SK-N-SH treated with all-trans-retinoic acid at 6 μM for 48 hours (cell line): ENCODE data around the gene FFAR3.
"Not testable (repeated sequence)": the region's sequence is repeated elsewhere in the genome, so short reads cannot be mapped to it uniquely, and the experiment has no call there.

Experiments
- ATAC-seq: fragments of 200-7000 bp; cut with Tn5 transposase; 3 replicates; pipeline ENCODE4 v1.9.1; 2020; ENCODE audit warnings: mild to moderate bottlenecking, moderate library complexity
- ARNTL ChIP-seq: fragments of 450-650 bp; formaldehyde crosslinking; IDR thresholded peaks from 2 replicates; pipeline ENCODE4 v1.5.0; 2020; ENCODE audit warnings: low read depth, mild to moderate bottlenecking, moderate library complexity, borderline replicate concordance
- BACH2 ChIP-seq: fragments of 250-450 bp; sonication (Bioruptor Pico); IDR thresholded peaks from 2 replicates; pipeline ENCODE4 v1.9.0; 2021; ENCODE audit warnings: mild to moderate bottlenecking, borderline replicate concordance
- CSDC2 ChIP-seq: fragments of 250-450 bp; sonication (Bioruptor Pico); IDR thresholded peaks from 2 replicates; pipeline ENCODE4 v1.5.0; 2020; ENCODE audit warnings: mild to moderate bottlenecking, moderate library complexity
- ESRRG ChIP-seq: fragments of 250-450 bp; sonication (Bioruptor Pico); IDR thresholded peaks from 2 replicates; pipeline ENCODE4 v1.6.1; 2021; ENCODE audit warnings: mild to moderate bottlenecking
- GLIS3 ChIP-seq: fragments of 250-450 bp; sonication (Bioruptor Pico); IDR thresholded peaks from 2 replicates; pipeline ENCODE4 v1.5.0; 2020; ENCODE audit warnings: mild to moderate bottlenecking, moderate library complexity
- ISL1 ChIP-seq: fragments of 250-450 bp; sonication (Bioruptor Pico); IDR thresholded peaks from 2 replicates; pipeline ENCODE4 v2.1.2; 2022; ENCODE audit warnings: mild to moderate bottlenecking, moderate library complexity
- OSR1 ChIP-seq: fragments of 250-450 bp; sonication (Bioruptor Pico); IDR thresholded peaks from 2 replicates; pipeline ENCODE4 v1.8.0; 2022; ENCODE audit warnings: moderate library complexity, mild to moderate bottlenecking, inconsistent platforms
- PPARA ChIP-seq: fragments of 250-450 bp; sonication (Bioruptor Pico); IDR thresholded peaks from 2 replicates; pipeline ENCODE4 v1.5.0; 2020; ENCODE audit warnings: mild to moderate bottlenecking, borderline replicate concordance
- SNAI2 ChIP-seq: fragments of 250-450 bp; sonication (Bioruptor Pico); IDR thresholded peaks from 2 replicates; pipeline ENCODE4 v1.5.0; 2020; ENCODE audit warnings: mild to moderate bottlenecking, moderate library complexity
- TCF4 ChIP-seq: fragments of 250-450 bp; sonication (Bioruptor Pico); IDR thresholded peaks from 2 replicates; pipeline ENCODE4 v1.8.0; 2021; ENCODE audit warnings: mild to moderate bottlenecking, moderate library complexity, borderline replicate concordance
- TOX ChIP-seq: fragments of 250-450 bp; sonication (Bioruptor Pico); IDR thresholded peaks from 2 replicates; pipeline ENCODE4 v1.8.0; 2021; ENCODE audit warnings: mild to moderate bottlenecking, moderate library complexity, borderline replicate concordance
- ZC3H10 ChIP-seq: fragments of 250-450 bp; sonication (Bioruptor Pico); IDR thresholded peaks from 2 replicates; pipeline ENCODE4 v1.5.1; 2021; ENCODE audit warnings: mild to moderate bottlenecking, moderate library complexity
- ZFP3 ChIP-seq: fragments of 250-450 bp; sonication (Bioruptor Pico); IDR thresholded peaks from 2 replicates; pipeline ENCODE4 v1.5.0; 2020; ENCODE audit warnings: mild to moderate bottlenecking, moderate library complexity
- ZFP30 ChIP-seq: fragments of 450-650 bp; formaldehyde crosslinking; IDR thresholded peaks from 2 replicates; pipeline ENCODE4 v1.5.0; 2022; ENCODE audit warnings: mild to moderate bottlenecking, moderate library complexity
- ZNF565 ChIP-seq: fragments of 450-650 bp; formaldehyde crosslinking; conservative IDR thresholded peaks from 2 replicates; pipeline ENCODE4 v1.5.0; 2020; ENCODE audit warnings: low read depth, mild to moderate bottlenecking, moderate library complexity
- ZNF70 ChIP-seq: fragments of 450-650 bp; formaldehyde crosslinking; IDR thresholded peaks from 2 replicates; pipeline ENCODE4 v1.5.0; 2020; ENCODE audit warnings: mild to moderate bottlenecking, moderate library complexity
- ZNF8 ChIP-seq: fragments of 450-650 bp; formaldehyde crosslinking; IDR thresholded peaks from 2 replicates; pipeline ENCODE4 v1.5.0; 2020; ENCODE audit warnings: mild to moderate bottlenecking, moderate library complexity
- TF ChIP-seq, protein P1 (sequence below): fragments of 250-450 bp; sonication (Bioruptor Pico); IDR thresholded peaks from 2 replicates; pipeline ENCODE4 v1.8.0; 2021; ENCODE audit warnings: low read depth, mild to moderate bottlenecking, moderate library complexity, borderline replicate concordance
- TF ChIP-seq, protein P2 (sequence below): fragments of 250-450 bp; sonication (Bioruptor Pico); IDR thresholded peaks from 2 replicates; pipeline ENCODE4 v1.5.1; 2020; ENCODE audit warnings: low read depth, mild to moderate bottlenecking, moderate library complexity
- TF ChIP-seq, protein P3 (sequence below): fragments of 250-450 bp; sonication (Bioruptor Pico); IDR thresholded peaks from 2 replicates; pipeline ENCODE4 v1.5.1; 2021; ENCODE audit warnings: mild to moderate bottlenecking, moderate library complexity
- TF ChIP-seq, protein P4 (sequence below): fragments of 250-450 bp; sonication (Bioruptor Pico); IDR thresholded peaks from 2 replicates; pipeline ENCODE4 v1.8.0; 2020; ENCODE audit warnings: mild to moderate bottlenecking, moderate library complexity, borderline replicate concordance

Gene FFAR3

DNA sequence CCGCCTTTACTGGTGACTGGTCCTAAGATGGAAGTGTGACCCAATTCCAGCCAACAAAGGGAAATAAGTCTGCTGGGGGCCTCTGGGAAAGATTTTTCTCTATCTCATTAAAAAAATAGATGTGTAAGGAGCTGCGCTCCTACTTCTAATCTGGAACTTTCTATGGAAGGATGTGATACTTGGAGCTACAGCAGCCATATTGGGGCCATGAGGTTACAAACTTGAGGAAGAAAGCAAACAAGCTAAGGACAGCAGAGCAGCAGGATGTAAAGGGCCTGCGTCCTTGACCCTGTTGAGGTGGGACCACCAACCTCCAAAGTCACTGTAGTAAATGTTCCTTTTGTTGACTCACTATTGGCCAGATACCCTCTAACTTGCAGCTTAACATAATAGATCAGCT is 20.1 kb downstream of the FFAR3 start:
- TF ChIP-seq, protein P1, sequence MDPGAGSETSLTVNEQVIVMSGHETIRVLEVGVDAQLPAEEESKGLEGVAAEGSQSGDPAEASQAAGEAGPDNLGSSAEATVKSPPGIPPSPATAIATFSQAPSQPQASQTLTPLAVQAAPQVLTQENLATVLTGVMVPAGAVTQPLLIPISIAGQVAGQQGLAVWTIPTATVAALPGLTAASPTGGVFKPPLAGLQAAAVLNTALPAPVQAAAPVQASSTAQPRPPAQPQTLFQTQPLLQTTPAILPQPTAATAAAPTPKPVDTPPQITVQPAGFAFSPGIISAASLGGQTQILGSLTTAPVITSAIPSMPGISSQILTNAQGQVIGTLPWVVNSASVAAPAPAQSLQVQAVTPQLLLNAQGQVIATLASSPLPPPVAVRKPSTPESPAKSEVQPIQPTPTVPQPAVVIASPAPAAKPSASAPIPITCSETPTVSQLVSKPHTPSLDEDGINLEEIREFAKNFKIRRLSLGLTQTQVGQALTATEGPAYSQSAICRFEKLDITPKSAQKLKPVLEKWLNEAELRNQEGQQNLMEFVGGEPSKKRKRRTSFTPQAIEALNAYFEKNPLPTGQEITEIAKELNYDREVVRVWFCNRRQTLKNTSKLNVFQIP (CRISPR knock-in tag) = no peak
- TF ChIP-seq PPARA (CRISPR knock-in tag) (no peak), ISL1 (no peak), SNAI2 (CRISPR knock-in tag) (no peak), BACH2 (CRISPR knock-in tag) (no peak), CSDC2 (CRISPR knock-in tag) (no peak), ZNF8 (no peak)
- TF ChIP-seq, protein P2, sequence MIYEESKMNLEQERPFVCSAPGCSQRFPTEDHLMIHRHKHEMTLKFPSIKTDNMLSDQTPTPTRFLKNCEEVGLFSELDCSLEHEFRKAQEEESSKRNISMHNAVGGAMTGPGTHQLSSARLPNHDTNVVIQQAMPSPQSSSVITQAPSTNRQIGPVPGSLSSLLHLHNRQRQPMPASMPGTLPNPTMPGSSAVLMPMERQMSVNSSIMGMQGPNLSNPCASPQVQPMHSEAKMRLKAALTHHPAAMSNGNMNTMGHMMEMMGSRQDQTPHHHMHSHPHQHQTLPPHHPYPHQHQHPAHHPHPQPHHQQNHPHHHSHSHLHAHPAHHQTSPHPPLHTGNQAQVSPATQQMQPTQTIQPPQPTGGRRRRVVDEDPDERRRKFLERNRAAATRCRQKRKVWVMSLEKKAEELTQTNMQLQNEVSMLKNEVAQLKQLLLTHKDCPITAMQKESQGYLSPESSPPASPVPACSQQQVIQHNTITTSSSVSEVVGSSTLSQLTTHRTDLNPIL (CRISPR knock-in tag) = no peak
- TF ChIP-seq, protein P3, sequence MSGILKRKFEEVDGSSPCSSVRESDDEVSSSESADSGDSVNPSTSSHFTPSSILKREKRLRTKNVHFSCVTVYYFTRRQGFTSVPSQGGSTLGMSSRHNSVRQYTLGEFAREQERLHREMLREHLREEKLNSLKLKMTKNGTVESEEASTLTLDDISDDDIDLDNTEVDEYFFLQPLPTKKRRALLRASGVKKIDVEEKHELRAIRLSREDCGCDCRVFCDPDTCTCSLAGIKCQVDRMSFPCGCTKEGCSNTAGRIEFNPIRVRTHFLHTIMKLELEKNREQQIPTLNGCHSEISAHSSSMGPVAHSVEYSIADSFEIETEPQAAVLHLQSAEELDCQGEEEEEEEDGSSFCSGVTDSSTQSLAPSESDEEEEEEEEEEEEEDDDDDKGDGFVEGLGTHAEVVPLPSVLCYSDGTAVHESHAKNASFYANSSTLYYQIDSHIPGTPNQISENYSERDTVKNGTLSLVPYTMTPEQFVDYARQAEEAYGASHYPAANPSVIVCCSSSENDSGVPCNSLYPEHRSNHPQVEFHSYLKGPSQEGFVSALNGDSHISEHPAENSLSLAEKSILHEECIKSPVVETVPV (CRISPR knock-in tag) = no peak
- no peak for ATAC-seq

DNA sequence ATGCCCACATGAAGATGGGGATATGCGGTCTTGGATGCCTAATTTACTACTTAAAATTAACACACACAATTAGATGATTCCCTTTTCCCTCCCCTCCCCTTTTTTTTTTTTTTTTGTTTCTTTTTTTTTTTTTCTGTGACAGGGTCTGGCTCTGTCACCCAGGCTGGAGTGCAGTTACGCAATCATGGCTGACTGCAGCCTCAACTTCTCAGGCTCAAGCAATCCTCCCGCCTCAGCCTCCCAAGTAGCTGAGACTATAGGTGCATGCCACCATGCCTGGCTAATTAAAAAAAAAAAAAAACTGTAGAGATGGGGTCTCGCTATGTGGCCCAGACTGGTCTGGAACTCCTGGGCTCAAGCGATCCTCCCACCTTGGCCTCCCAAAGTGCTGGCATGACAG is 21.3 kb downstream of the FFAR3 start:
- ATAC-seq = not testable (repeated sequence)

DNA sequence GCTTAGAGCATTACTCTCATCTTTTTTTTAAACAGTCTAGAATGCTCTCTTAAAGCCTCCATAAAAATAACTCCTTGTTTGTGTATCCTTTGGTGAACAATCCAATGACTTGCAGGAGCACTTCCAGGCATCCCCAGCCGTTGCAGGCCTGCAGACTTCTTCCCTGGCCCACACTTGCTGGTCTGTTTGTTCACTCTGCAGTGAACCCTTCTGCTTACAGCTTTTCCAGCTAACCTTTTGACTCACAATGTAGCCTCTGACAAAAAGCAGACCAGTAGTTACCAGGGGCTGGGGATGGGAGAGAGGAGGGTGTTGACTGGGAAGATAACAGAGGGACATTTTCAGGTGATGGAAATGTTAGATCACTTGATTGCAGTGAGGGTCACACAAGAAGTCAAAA is 21.7 kb downstream of the FFAR3 start:
- TF ChIP-seq ZFP3 (CRISPR knock-in tag) (no peak), ISL1 (no peak), ZNF70 (CRISPR knock-in tag) (no peak), ZC3H10 (no peak), ZNF565 (CRISPR knock-in tag) (no peak), OSR1 (no peak), SNAI2 (CRISPR knock-in tag) (no peak), ZFP30 (no peak), TCF4 (CRISPR knock-in tag) (no peak), TOX (CRISPR knock-in tag) (no peak), ARNTL (no peak), CSDC2 (CRISPR knock-in tag) (no peak), PPARA (CRISPR knock-in tag) (no peak)
- TF ChIP-seq, protein P4, sequence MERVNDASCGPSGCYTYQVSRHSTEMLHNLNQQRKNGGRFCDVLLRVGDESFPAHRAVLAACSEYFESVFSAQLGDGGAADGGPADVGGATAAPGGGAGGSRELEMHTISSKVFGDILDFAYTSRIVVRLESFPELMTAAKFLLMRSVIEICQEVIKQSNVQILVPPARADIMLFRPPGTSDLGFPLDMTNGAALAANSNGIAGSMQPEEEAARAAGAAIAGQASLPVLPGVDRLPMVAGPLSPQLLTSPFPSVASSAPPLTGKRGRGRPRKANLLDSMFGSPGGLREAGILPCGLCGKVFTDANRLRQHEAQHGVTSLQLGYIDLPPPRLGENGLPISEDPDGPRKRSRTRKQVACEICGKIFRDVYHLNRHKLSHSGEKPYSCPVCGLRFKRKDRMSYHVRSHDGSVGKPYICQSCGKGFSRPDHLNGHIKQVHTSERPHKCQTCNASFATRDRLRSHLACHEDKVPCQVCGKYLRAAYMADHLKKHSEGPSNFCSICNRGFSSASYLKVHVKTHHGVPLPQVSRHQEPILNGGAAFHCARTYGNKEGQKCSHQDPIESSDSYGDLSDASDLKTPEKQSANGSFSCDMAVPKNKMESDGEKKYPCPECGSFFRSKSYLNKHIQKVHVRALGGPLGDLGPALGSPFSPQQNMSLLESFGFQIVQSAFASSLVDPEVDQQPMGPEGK (CRISPR knock-in tag) = no peak
- TF ChIP-seq, protein P1 (CRISPR knock-in tag) = no peak
- TF ChIP-seq, protein P2 (CRISPR knock-in tag) = no peak

DNA sequence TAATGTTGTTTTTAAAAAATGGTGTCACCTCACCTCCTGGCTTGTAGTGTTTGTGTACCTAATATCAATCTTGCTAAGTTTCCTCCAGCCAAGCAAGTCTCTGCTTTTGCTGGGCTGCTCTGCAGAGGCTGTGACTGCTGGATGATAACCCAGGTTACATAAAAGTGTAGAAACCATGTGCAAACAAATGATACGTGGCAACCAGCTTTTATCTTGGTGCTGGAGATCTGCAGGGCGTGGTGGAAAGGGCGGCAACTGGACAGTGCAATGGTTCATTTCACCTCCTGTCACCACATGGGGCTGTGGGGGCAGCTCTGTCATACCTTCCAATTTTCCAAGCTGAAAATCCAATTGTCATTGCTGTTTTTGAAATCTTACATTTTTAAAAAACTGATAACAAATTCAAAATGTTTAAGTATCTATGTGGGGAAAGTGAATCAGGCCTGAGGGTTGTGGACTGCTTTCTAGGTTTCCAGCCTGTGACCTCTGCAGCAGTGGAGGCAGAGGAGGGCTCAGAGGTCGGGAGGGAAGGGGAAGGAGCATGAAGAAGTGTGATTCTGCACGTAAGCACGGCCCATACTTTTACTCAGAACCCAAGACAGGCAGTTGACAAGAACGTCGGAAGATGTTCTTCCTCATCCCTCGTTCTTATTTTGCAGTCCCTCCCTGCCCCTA is 22.3 kb downstream of the FFAR3 start:
- ATAC-seq = no peak
- TF ChIP-seq, protein P1 (CRISPR knock-in tag) = no peak
- TF ChIP-seq TOX (CRISPR knock-in tag) (no peak), ISL1 (no peak), ZFP3 (CRISPR knock-in tag) (no peak), GLIS3 (CRISPR knock-in tag) (no peak), ZFP30 (no peak), SNAI2 (CRISPR knock-in tag) (no peak), ESRRG (CRISPR knock-in tag) (no peak), PPARA (CRISPR knock-in tag) (no peak), ZNF565 (CRISPR knock-in tag) (no peak), OSR1 (no peak), CSDC2 (CRISPR knock-in tag) (no peak), ARNTL (no peak)
- TF ChIP-seq, protein P4 (CRISPR knock-in tag) = no peak

More for the DNA sequence above, 21.7 kb downstream of the FFAR3 start:
- no peak for ATAC-seq
